Small intestine (tissue), 7 donors: ENCODE data around the gene ADARB2. TPM values are rescaled to one million over a fixed set of nuclear protein-coding genes. Genes with fewer than 3 reads are reported as not detected.

Experiments used
- DNase-seq, 2 donors: peaks; one replicate each; pipeline versions ENCODE4 v3.0.0 to v3.0.0-alpha.2; 2013
- FAIRE-seq: peaks from 2 replicates; lab custom pipeline; 2012; peaks lifted over from hg19 to GRCh38; lab: Jason Lieb, UNC
- H3K27ac ChIP-seq, 3 donors: one replicate each; pipeline ENCODE4 v1.5.1; 2013; ENCODE audit warnings: low read length in 2 of 3, mild to moderate bottlenecking in 2 of 3, control low read depth in 1 of 3, inconsistent platforms in 1 of 3, low read depth in 1 of 3, moderate library complexity in 1 of 3
- H3K27me3 ChIP-seq, 3 donors: one replicate each; pipeline ENCODE4 v1.6.1; 2013; ENCODE audit warnings: low read length in 3 of 3, inconsistent platforms in 1 of 3; ENCODE audit not compliant: control insufficient read depth in 3 of 3, insufficient read depth in 3 of 3
- H3K36me3 ChIP-seq, 3 donors: one replicate each; pipeline ENCODE4 v1.6.1; 2013; ENCODE audit warnings: low read length in 3 of 3, inconsistent platforms in 1 of 3, low read depth in 1 of 3, mild to moderate bottlenecking in 1 of 3, moderate library complexity in 1 of 3; ENCODE audit not compliant: control insufficient read depth in 3 of 3, insufficient read depth in 2 of 3
- H3K4me1 ChIP-seq, 3 donors: one replicate each; pipeline ENCODE4 v1.6.1; 2013; ENCODE audit warnings: low read length in 2 of 3, inconsistent platforms in 1 of 3, low read depth in 1 of 3, mild to moderate bottlenecking in 1 of 3, moderate library complexity in 1 of 3; ENCODE audit not compliant: control insufficient read depth in 3 of 3, insufficient read depth in 2 of 3
- H3K4me3 ChIP-seq, 3 donors: one replicate each; pipeline ENCODE4 v1.5.1; 2013; ENCODE audit warnings: low read length in 3 of 3, control low read depth in 1 of 3, inconsistent platforms in 1 of 3, low read depth in 1 of 3, mild to moderate bottlenecking in 1 of 3, moderate library complexity in 1 of 3
- H3K9me3 ChIP-seq, 2 donors: one replicate each; pipeline ENCODE4 v1.6.1; 2013; ENCODE audit warnings: low read depth in 1 of 2, low read length in 1 of 2; ENCODE audit not compliant: control insufficient read depth in 2 of 2, insufficient read depth in 1 of 2
- WGBS, 3 donors: extraction: QIAGEN DNeasy Blood & Tissue Kit; methylation state at CpG; one replicate each; pipeline ENCODE4 v1.1.7; 2013; 5-methylcytosine and 5-hydroxymethylcytosine counted together
- polyA plus RNA-seq, 4 donors: library from polyadenylated mRNA; stranded (reverse) in 3 of 4; unstranded in 1 of 4; fragments of 200-250 nt in 3 of 4; fragments of 120-200 nt in 1 of 4; gene quantifications; one replicate each; pipeline versions ENCODE4 v1.2.1 to v1.2.3, GENCODE V29; 2013
- donor health status: healthy with polysubstance abuse.
- donor health status: control.
- donor health status: control.
- donor health status: Bipolar disorder and iron deficiency.
- donor health status: healthy.

Gene ADARB2
- polyA plus RNA-seq, 4 donors = 0.35 to 1.8 (median 0.94) TPM

DNA sequence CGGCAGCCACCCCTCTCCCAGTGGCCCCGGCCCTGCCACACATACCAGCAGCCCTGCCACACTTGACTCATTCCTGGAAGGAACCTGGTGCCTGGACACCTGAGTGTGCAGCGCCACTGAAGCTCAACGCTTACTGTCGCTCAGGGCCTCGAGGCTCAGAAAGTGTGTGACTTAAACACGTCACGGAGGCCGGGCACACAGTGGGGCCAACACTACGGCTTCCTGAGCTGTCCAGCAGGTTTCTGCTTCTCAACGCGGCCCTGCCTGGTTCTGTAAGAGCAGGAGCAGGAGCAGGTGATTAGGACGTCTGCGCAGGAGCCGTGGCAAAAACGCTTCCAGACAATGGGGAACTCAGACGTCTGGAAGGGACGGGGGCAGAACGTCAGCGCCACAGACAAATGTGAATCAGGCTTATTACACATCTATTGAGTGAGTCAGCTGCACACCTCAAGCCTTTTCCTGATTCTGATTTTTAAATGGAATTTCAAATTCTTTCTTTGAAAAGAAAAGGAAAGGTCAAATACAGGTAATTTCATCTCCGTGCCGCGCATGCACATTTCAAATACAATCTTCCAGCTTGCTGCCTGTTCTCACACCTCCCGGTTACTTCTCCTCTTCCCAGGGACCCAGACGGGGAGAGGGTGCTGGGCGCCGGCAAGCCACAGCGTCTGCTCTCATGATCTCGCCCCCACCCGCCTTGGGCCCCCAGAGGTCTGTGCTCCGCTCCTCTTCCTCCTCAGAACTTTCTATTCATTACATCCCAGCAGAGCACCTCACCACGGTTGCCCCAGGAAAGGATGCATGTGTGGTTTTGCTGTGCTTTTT is 66.6 kb downstream of the ADARB2 start:
- H3K4me3 ChIP-seq = no peak overlapping the region
- no peak for DNase-seq
- H3K4me1 ChIP-seq = no peaks in the 10 kb centered on the region
- no peak overlapping the region for H3K27ac ChIP-seq
- no peaks in the 10 kb centered on the region for H3K36me3 ChIP-seq
- 77 to 80% (median 79%) methylated on average over 32 of the region's 32 CpGs for WGBS, 3 donors
- no peaks in the 10 kb centered on the region for H3K27me3 ChIP-seq
- no peak for FAIRE-seq
- H3K9me3 ChIP-seq = no peaks in the 10 kb centered on the region

DNA sequence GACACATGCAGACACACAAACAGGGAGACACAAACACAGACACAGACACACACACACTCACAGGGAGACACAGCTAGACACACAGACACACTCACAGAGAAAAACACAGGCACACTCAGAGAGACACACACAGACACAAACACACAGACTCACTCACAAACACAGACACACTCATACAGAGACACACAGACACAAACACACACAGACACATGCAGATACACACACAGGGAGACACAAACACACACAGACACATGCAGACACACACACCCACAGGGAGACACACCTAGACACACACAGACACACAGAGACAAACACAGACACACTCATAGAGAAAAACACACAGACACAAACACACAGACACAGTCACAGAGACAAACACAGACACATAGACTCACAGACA is 67.9 kb downstream of the ADARB2 start:
- Histone ChIP-seq H3K4me3 (no peak overlapping the region), H3K9me3 (no peaks in the 10 kb centered on the region), H3K27me3 (no peaks in the 10 kb centered on the region), H3K27ac (no peak overlapping the region), H3K4me1 (no peaks in the 10 kb centered on the region), H3K36me3 (no peaks in the 10 kb centered on the region)
- FAIRE-seq = no peak
- DNase-seq = no peak

DNA sequence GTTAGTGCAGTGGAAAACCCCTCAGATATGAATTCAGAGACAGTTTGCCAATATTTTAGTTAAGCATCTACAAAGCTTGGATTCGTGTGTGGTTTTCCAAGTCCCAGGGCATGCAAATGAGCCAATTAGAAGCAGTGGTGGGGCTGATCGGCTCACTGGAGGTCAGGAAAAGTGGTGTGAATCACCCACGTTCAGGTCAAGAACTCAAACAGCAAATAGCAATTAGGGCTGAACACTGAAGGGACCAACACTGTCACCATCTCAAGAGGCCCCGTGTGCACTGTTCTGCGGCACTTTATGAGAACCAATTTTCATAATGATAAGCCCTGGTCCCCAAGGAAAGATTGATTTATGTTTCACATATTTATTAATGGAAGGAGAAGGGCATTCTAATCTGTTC is 68.9 kb downstream of the ADARB2 start:
- Histone ChIP-seq H3K4me3 (no peak overlapping the region), H3K36me3 (no peaks in the 10 kb centered on the region), H3K27ac (no peak overlapping the region), H3K27me3 (no peaks in the 10 kb centered on the region), H3K4me1 (no peaks in the 10 kb centered on the region), H3K9me3 (no peaks in the 10 kb centered on the region)
- 61 to 63% (median 63%) methylated on average over 5 of the region's 5 CpGs for WGBS, 3 donors
- FAIRE-seq (no peak), DNase-seq (no peak)

DNA sequence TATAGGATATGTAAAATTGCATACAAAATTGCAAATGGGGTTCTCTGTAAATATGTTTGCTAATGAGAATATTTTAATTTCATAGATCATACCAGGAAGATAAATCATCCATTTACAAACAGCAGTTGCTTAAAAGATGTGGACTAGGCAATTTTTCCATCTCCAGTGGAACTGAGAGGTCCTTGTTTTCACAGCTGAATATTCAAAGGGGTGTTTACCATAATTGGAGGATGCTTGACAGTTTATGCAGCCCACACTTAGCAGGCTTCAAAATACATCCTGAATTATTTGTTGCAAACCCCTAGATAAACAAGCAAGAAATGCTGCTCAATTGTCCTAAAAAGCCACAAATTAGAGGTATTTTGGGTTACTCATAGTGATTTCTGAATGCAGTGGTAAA is 69.9 kb downstream of the ADARB2 start:
- Histone ChIP-seq H3K4me1 (no peaks in the 10 kb centered on the region), H3K27ac (no peak overlapping the region), H3K36me3 (no peaks in the 10 kb centered on the region), H3K27me3 (no peaks in the 10 kb centered on the region), H3K9me3 (no peaks in the 10 kb centered on the region), H3K4me3 (no peak overlapping the region)
- FAIRE-seq (no peak), DNase-seq (no peak)

DNA sequence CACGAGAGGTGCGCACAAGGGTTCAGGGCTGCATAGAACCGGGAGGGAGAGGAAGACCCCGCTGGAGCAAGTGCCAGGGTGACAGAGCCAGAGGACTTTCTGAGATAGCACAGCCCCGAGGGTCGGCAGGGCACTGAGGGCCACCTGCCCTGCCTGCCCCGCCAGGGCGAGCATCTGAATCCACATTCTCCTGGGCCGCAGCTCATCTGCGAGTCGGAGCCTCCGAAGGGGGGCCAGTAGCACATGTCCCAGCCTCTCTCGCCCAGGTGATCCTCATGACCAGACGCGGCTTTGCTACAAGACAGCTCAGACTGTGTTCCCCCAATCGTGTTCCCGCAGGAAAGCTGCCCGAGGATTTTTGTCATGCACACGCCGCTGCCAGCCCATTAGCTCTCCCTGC is 71.2 kb downstream of the ADARB2 start:
- no peak for DNase-seq

DNA sequence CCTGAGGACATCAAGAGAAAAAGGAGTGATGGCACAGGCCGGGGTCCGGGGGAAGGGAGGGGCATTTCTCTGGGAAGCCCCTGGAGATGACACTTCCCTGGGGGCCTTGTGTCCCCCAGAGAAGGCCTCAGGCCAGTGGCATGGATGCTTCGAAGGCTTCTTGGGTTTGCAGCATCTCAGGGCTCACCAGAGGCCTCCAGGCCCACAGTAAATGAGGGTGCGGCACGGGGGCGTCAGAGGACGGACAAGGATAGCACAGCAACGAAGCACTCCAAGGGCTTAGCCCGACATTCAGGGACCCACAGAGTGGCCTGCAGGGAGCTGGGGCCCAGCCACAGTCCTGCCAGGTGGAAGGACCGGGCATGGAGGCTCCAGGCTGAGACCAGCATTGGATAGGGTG is 71.6 kb downstream of the ADARB2 start:
- Histone ChIP-seq H3K27me3 (no peaks in the 10 kb centered on the region), H3K4me1 (no peaks in the 10 kb centered on the region), H3K4me3 (no peak overlapping the region), H3K36me3 (no peaks in the 10 kb centered on the region), H3K27ac (no peak overlapping the region), H3K9me3 (no peaks in the 10 kb centered on the region)
- FAIRE-seq = no peak
- WGBS, 3 donors = 82 to 91% (median 88%) methylated on average over 10 of the region's 10 CpGs
- DNase-seq = no peak

More for the DNA sequence above, 71.2 kb downstream of the ADARB2 start:
- Histone ChIP-seq H3K4me3 (no peak overlapping the region), H3K9me3 (no peaks in the 10 kb centered on the region), H3K27me3 (no peaks in the 10 kb centered on the region), H3K27ac (no peak overlapping the region), H3K36me3 (no peaks in the 10 kb centered on the region), H3K4me1 (no peaks in the 10 kb centered on the region)
- no peak for FAIRE-seq
- 87 to 90% (median 90%) methylated on average over 20 of the region's 20 CpGs for WGBS, 3 donors

DNA sequence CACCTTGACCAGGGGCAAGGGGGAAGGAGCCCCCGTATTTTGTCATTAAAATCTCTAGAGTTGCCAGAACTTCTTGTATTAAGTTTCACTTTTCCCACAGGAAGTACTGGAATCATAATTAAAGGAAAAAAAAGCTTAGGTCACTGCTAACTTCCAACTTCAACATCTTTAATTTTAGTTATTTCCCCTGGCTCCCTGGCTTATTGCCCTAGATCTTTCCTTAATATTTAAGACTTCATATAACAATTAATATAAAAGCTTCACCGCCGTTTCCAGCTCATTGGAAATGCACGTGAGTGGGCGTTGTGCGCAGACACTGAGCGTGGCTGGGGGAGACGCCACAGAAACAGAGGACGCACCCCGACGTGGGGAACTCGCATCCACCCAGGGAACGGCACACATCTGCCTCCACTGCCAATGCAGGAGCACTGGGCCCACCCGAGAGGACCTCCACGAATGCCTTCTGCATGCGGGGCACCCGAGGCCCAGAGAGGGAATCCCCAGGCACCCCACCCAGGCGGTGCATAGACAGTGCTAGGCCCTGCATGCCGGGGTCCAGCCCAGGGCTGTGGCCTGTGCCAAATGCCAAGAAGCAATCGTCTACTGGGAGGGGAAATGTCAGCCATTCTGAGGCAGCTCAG is 72.2 kb downstream of the ADARB2 start:
- WGBS, 3 donors = 88 to 89% (median 89%) methylated on average over 20 of the region's 20 CpGs
- DNase-seq (no peak), FAIRE-seq (no peak)

DNA sequence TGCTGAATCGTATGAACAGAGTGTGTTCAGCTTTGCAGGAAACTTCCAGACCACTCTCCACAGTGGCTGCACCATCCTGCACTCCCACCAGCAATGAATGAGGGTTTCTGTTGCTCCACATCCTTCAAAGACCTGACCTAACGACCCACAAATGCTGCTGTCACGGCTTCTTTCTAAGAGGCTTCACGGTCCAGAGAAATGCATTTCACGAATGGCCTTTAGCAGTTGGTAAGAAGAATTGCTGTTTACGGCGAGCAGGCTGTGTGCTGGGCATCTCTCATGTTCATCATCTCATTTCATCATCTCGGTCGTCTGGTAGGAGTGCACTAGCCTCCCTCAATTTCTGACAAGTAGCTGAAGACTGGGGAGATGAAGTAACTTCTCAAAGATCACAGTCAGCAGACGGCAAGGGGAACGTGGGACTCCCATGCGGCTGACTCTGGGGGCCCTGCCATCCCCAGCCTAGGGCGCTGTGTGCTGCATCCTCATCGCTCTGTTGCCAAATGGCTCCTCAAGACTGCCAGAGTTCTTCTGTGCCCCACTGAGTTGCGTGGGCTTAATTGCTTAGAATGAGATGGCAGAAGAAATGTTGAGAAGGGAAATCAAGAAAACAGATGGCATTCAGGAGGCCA is 72.9 kb downstream of the ADARB2 start:
- H3K9me3 ChIP-seq = no peaks in the 10 kb centered on the region
- H3K27me3 ChIP-seq = no peaks in the 10 kb centered on the region
- 77 to 85% (median 81%) methylated on average over 15 of the region's 15 CpGs for WGBS, 3 donors
- FAIRE-seq (no peak), DNase-seq (no peak)
- no peak overlapping the region for H3K4me3 ChIP-seq
- H3K27ac ChIP-seq = no peak overlapping the region
- no peaks in the 10 kb centered on the region for H3K36me3 ChIP-seq
- no peaks in the 10 kb centered on the region for H3K4me1 ChIP-seq

More for the DNA sequence above, 72.2 kb downstream of the ADARB2 start:
- Histone ChIP-seq H3K36me3 (no peaks in the 10 kb centered on the region), H3K4me3 (no peak overlapping the region), H3K27ac (no peak overlapping the region), H3K9me3 (no peaks in the 10 kb centered on the region), H3K4me1 (no peaks in the 10 kb centered on the region), H3K27me3 (no peaks in the 10 kb centered on the region)
